Fibroblast of skin of abdomen (primary cell): ENCODE data around the gene SCAMP5.

ENCODE experiments used
- DNase-seq: peaks from one replicate; pipeline ENCODE4 v3.0.0-alpha.2; 2013

SCAMP5 gene

GRCh38 chr15:75049392-75049791, 54.0 kb downstream of the SCAMP5 start:
- DNase-seq = no peak

- no peak for DNase-seq
Observed at GRCh38 chr15:75050283-75050682, 54.9 kb downstream of the SCAMP5 start.

- DNase-seq = no peak
Observed at GRCh38 chr15:75051191-75051608, 55.8 kb downstream of the SCAMP5 start.

GRCh38 chr15:75051711-75052110, 56.3 kb downstream of the SCAMP5 start:
- no peak for DNase-seq

GRCh38 chr15:75052972-75053747, 57.8 kb downstream of the SCAMP5 start:
- DNase-seq = no peak

- DNase-seq = no peak
Observed at GRCh38 chr15:75053748-75054125, 58.4 kb downstream of the SCAMP5 start.

- DNase-seq = no peak
Observed at GRCh38 chr15:75054172-75054897, 59.0 kb downstream of the SCAMP5 start.

- no peak for DNase-seq
Observed at GRCh38 chr15:75056036-75056435, 60.7 kb downstream of the SCAMP5 start.

GRCh38 chr15:75058127-75058905, 63.0 kb downstream of the SCAMP5 start:
- DNase-seq = no peak

- DNase-seq = no peak
Observed at GRCh38 chr15:75059607-75060006, 64.2 kb downstream of the SCAMP5 start.

GRCh38 chr15:75061272-75061671, 65.9 kb downstream of the SCAMP5 start:
- peak; percentile 26 for DNase-seq

GRCh38 chr15:75062706-75063105, 67.3 kb downstream of the SCAMP5 start:
- DNase-seq = no peak

- DNase-seq = no peak
Observed at GRCh38 chr15:75063338-75063737, 68.0 kb downstream of the SCAMP5 start.

GRCh38 chr15:75063889-75064288, 68.5 kb downstream of the SCAMP5 start:
- no peak for DNase-seq

GRCh38 chr15:75064846-75065245, 69.5 kb downstream of the SCAMP5 start:
- DNase-seq = no peak

GRCh38 chr15:75065467-75065850, 70.1 kb downstream of the SCAMP5 start:
- DNase-seq = no peak

GRCh38 chr15:75065851-75066509, 70.6 kb downstream of the SCAMP5 start:
- no peak for DNase-seq

- DNase-seq = no peak
Observed at GRCh38 chr15:75067123-75067830, 71.9 kb downstream of the SCAMP5 start.

- no peak for DNase-seq
Observed at GRCh38 chr15:75068748-75069147, 73.4 kb downstream of the SCAMP5 start.

GRCh38 chr15:75069301-75069925, 74.0 kb downstream of the SCAMP5 start:
- DNase-seq = no peak

GRCh38 chr15:75070674-75071073, 75.3 kb downstream of the SCAMP5 start:
- DNase-seq = no peak
